Common myeloid progenitor, CD34-positive (primary cell): ENCODE results near the gene NFIB.

Source experiments
- CTCF ChIA-PET: fragments of 350-600 bp; sonication (Branson Sonifier 250); formaldehyde crosslinking; loops from one replicate; lab custom pipeline; 2021; ENCODE audit warnings: antibody characterized with exemption; lab: Charles Lee
- POLR2A ChIA-PET: fragments of 350-600 bp; sonication (Branson Sonifier 250); formaldehyde crosslinking; loops from one replicate; lab custom pipeline; 2021; ENCODE audit warnings: antibody characterized with exemption; lab: Charles Lee
- DNase-seq, 3 donors: peaks; one replicate each; pipeline versions ENCODE4 v3.0.0 to v3.0.0-alpha.2; 2013
- H3K27ac ChIP-seq, 2 experiments: 1 replicate in 1 of 2; 2 replicates in 1 of 2; pipeline ENCODE4 v1.7.0; 2013; ENCODE audit warnings: inconsistent platforms in 2 of 2, low read length in 2 of 2, mild to moderate bottlenecking in 2 of 2, low read depth in 1 of 2, moderate library complexity in 1 of 2; ENCODE audit not compliant: severe bottlenecking in 2 of 2, insufficient read depth in 1 of 2, poor library complexity in 1 of 2
- H3K27me3 ChIP-seq, 5 experiments: replicated peaks in 2 of 5; 1 replicate in 3 of 5; 2 replicates in 2 of 5; pipeline versions ENCODE4 v1.6.1 to v1.7.0; 2013; ENCODE audit warnings: low read length in 4 of 5, mild to moderate bottlenecking in 2 of 5, moderate library complexity in 2 of 5, inconsistent platforms in 1 of 5; ENCODE audit not compliant: insufficient read depth in 5 of 5, control insufficient read depth in 4 of 5
- H3K36me3 ChIP-seq, 4 experiments: 1 replicate in 2 of 4; 2 replicates in 2 of 4; pipeline versions ENCODE4 v1.6.1 to v1.7.0; 2013; ENCODE audit warnings: low read length in 3 of 4, control low read depth in 1 of 4, mild to moderate bottlenecking in 1 of 4; ENCODE audit not compliant: control insufficient read depth in 4 of 4, insufficient read depth in 4 of 4
- H3K4me1 ChIP-seq, 4 experiments: 1 replicate in 3 of 4; 2 replicates in 1 of 4; pipeline versions ENCODE4 v1.6.1 to v1.7.1; 2013; ENCODE audit warnings: low read length in 3 of 4, mild to moderate bottlenecking in 3 of 4, control low read depth in 1 of 4, inconsistent platforms in 1 of 4, moderate library complexity in 1 of 4; ENCODE audit not compliant: control insufficient read depth in 4 of 4, insufficient read depth in 4 of 4; ENCODE audit errors: control extremely low read depth in 1 of 4
- H3K4me3 ChIP-seq, 7 experiments: 1 replicate in 4 of 7; 2 replicates in 3 of 7; pipeline versions ENCODE4 v1.5.1 to v1.7.0; 2013; ENCODE audit warnings: mild to moderate bottlenecking in 7 of 7, low read length in 6 of 7, moderate library complexity in 6 of 7, inconsistent platforms in 2 of 7, low read depth in 2 of 7, control low read depth in 1 of 7; ENCODE audit not compliant: insufficient read depth in 4 of 7, control insufficient read depth in 1 of 7; ENCODE audit errors: extremely low read depth in 1 of 7
- H3K9me3 ChIP-seq, 5 experiments: 1 replicate in 4 of 5; 2 replicates in 1 of 5; pipeline versions ENCODE4 v1.6.1 to v1.7.1; 2013; ENCODE audit warnings: low read length in 4 of 5, mild to moderate bottlenecking in 2 of 5, inconsistent platforms in 1 of 5, low read depth in 1 of 5, moderate library complexity in 1 of 5; ENCODE audit not compliant: control insufficient read depth in 4 of 5, insufficient read depth in 2 of 5; ENCODE audit errors: control extremely low read depth in 1 of 5
- WGBS: methylation state at CpG from one replicate; pipeline ENCODE4 v1.1.5; 2013; ENCODE audit not compliant: insufficient coverage; 5-methylcytosine and 5-hydroxymethylcytosine counted together

NFIB gene

GRCh38 chr9:14057368-14058324, 256.3 kb downstream of the NFIB start:
- WGBS: 86% methylated on average over 9 of the region's 13 CpGs
- H3K4me3 ChIP-seq: no peak overlapping the region
- H3K9me3 ChIP-seq: no peaks in the 10 kb centered on the region
- no peaks in the 10 kb centered on the region for H3K4me1 ChIP-seq
- DNase-seq: no peak
- POLR2A ChIA-PET: interaction anchor here (0.5 kb wide), 1 partner anchor 24 kb away, joined by 4 read pairs; no protein-coding TSS in a partner anchor
- no peaks in the 10 kb centered on the region for H3K36me3 ChIP-seq
- H3K27ac ChIP-seq: no peak overlapping the region
- CTCF ChIA-PET: no interaction called here
- peaks cover 0 to 2% (median 0%) of the 10 kb centered on the region in 5 experiments for H3K27me3 ChIP-seq

- peaks cover 0 to 2% (median 0%) of the 10 kb centered on the region in 5 experiments for H3K27me3 ChIP-seq
- H3K27ac ChIP-seq: no peak overlapping the region
- DNase-seq: no peak
- H3K4me1 ChIP-seq: no peaks in the 10 kb centered on the region
- CTCF ChIA-PET: no interaction called here
- 57% methylated on average over 3 of the region's 3 CpGs for WGBS
- no peaks in the 10 kb centered on the region for H3K36me3 ChIP-seq
- no peak overlapping the region for H3K4me3 ChIP-seq
- no peaks in the 10 kb centered on the region for H3K9me3 ChIP-seq
- POLR2A ChIA-PET: no interaction called here
These were observed 257.6 kb downstream of the NFIB start for GRCh38 chr9:14056316-14056861.

GRCh38 chr9:14054096-14054495, 259.8 kb downstream of the NFIB start:
- CTCF ChIA-PET: no interaction called here

GRCh38 chr9:14052359-14052758, 261.6 kb downstream of the NFIB start:
- POLR2A ChIA-PET: no interaction called here
- DNase-seq: no peak
- H3K4me3 ChIP-seq: no peak overlapping the region
- H3K27me3 ChIP-seq: peaks cover 0 to 2% (median 0%) of the 10 kb centered on the region in 5 experiments
- H3K4me1 ChIP-seq: no peaks in the 10 kb centered on the region
- CTCF ChIA-PET: no interaction called here
- H3K9me3 ChIP-seq: no peaks in the 10 kb centered on the region
- 100% methylated on average over 1 of the region's 2 CpGs for WGBS
- H3K27ac ChIP-seq: no peak overlapping the region
- no peaks in the 10 kb centered on the region for H3K36me3 ChIP-seq

More at GRCh38 chr9:14054096-14054495, 259.8 kb downstream of the NFIB start:
- no peaks in the 10 kb centered on the region for H3K4me1 ChIP-seq
- 100% methylated on average over 1 of the region's 2 CpGs for WGBS
- no peak for DNase-seq
- H3K27ac ChIP-seq: no peak overlapping the region
- H3K4me3 ChIP-seq: no peak overlapping the region
- peaks cover 0 to 2% (median 0%) of the 10 kb centered on the region in 5 experiments for H3K27me3 ChIP-seq
- POLR2A ChIA-PET: no interaction called here
- H3K9me3 ChIP-seq: no peaks in the 10 kb centered on the region
- H3K36me3 ChIP-seq: no peaks in the 10 kb centered on the region

- no peak overlapping the region for H3K27ac ChIP-seq
- DNase-seq: no peak
- ChIA-PET CTCF (no interaction called here), POLR2A (no interaction called here)
- no peaks in the 10 kb centered on the region for H3K4me1 ChIP-seq
- no peaks in the 10 kb centered on the region for H3K36me3 ChIP-seq
- no peaks in the 10 kb centered on the region for H3K27me3 ChIP-seq
- H3K4me3 ChIP-seq: no peak overlapping the region
- H3K9me3 ChIP-seq: no peaks in the 10 kb centered on the region
These were observed 262.5 kb downstream of the NFIB start for GRCh38 chr9:14051419-14051818.

- WGBS: no CpG with 5 or more reads among the region's 1 CpG
- DNase-seq: peak in 1 of 3 donors; percentile 3
- no peak overlapping the region for H3K27ac ChIP-seq
- POLR2A ChIA-PET: no interaction called here
- no peaks in the 10 kb centered on the region for H3K36me3 ChIP-seq
- no peaks in the 10 kb centered on the region for H3K4me1 ChIP-seq
- H3K4me3 ChIP-seq: no peak overlapping the region
- CTCF ChIA-PET: no interaction called here
- H3K27me3 ChIP-seq: no peaks in the 10 kb centered on the region
- no peaks in the 10 kb centered on the region for H3K9me3 ChIP-seq
These were observed 270.5 kb downstream of the NFIB start for GRCh38 chr9:14043483-14043882.

GRCh38 chr9:14037331-14037730, 276.6 kb downstream of the NFIB start:
- 92% methylated on average over 3 of the region's 4 CpGs for WGBS
- H3K4me1 ChIP-seq: no peaks in the 10 kb centered on the region
- H3K27me3 ChIP-seq: peaks cover 0 to under 1% (median 0%) of the 10 kb centered on the region in 5 experiments
- H3K4me3 ChIP-seq: no peak overlapping the region
- no peak for DNase-seq
- no peaks in the 10 kb centered on the region for H3K9me3 ChIP-seq
- ChIA-PET POLR2A (no interaction called here), CTCF (no interaction called here)
- H3K27ac ChIP-seq: no peak overlapping the region
- H3K36me3 ChIP-seq: no peaks in the 10 kb centered on the region
